Endothelial cell of umbilical vein (primary cell): ENCODE results near the gene DDRGK1. TPM values are rescaled to one million over a fixed set of nuclear protein-coding genes. Genes with fewer than 3 reads are reported as not detected.

ENCODE experiments used
- BruUV-seq: library from RNA; stranded (reverse); fragments of 400-500 nt; replicated peaks from 2 replicates; lab custom pipeline; 2021; lab: Mats Ljungman, UMichigan
- CTCF ChIA-PET: fragments of 300-600, 350-600 bp; sonication (Branson Sonifier 250); formaldehyde crosslinking; loops from one replicate; lab custom pipeline; 2021; ENCODE audit warnings: antibody characterized with exemption, inconsistent platforms; lab: Charles Lee
- POLR2A ChIA-PET: fragments of 300-600, 350-600 bp; sonication (Branson Sonifier 250); formaldehyde crosslinking; loops from one replicate; lab custom pipeline; 2021; ENCODE audit warnings: antibody characterized with exemption, inconsistent platforms; lab: Charles Lee
- DNase-seq: peaks from one replicate; pipeline ENCODE4 v3.0.0-alpha.2; 2011; ENCODE audit warnings: low read depth, low spot score
- FAIRE-seq: peaks from 2 replicates; lab custom pipeline; 2011; peaks lifted over from hg19 to GRCh38; lab: Jason Lieb, UNC
- H2AFZ ChIP-seq: 2 replicates; pipeline ENCODE4 v1.6.0; 2012; ENCODE audit warnings: low read depth, low read length, control low read depth, inconsistent platforms
- H3K27ac ChIP-seq: 2 replicates; pipeline ENCODE4 v1.5.1; 2011; ENCODE audit warnings: low read depth, mild to moderate bottlenecking, control low read depth, low read length, moderate library complexity; ENCODE audit not compliant: insufficient read depth
- H3K27me3 ChIP-seq, 2 experiments: 2 replicates each; pipeline versions ENCODE4 v1.6.0 to v1.6.1; 2011; ENCODE audit warnings: low read length in 2 of 2, mixed read lengths in 1 of 2; ENCODE audit not compliant: control insufficient read depth in 2 of 2, insufficient read depth in 2 of 2
- H3K36me3 ChIP-seq, 2 experiments: 2 replicates in 1 of 2; 3 replicates in 1 of 2; pipeline ENCODE4 v1.5.1; 2011; ENCODE audit warnings: low read length in 2 of 2, mild to moderate bottlenecking in 1 of 2, moderate library complexity in 1 of 2; ENCODE audit not compliant: control insufficient read depth in 2 of 2, insufficient read depth in 2 of 2; ENCODE audit errors: extremely low read depth in 1 of 2
- H3K4me1 ChIP-seq: 3 replicates; pipeline ENCODE4 v1.5.1; 2011; ENCODE audit warnings: mild to moderate bottlenecking, low read length; ENCODE audit not compliant: control insufficient read depth, insufficient read depth; ENCODE audit errors: extremely low read depth
- H3K4me2 ChIP-seq: 2 replicates; pipeline ENCODE4 v1.6.1; 2011; ENCODE audit warnings: low read length, control low read depth, mixed read lengths; ENCODE audit not compliant: insufficient read depth
- H3K4me3 ChIP-seq, 3 experiments: fragments of 200-600 bp in 1 of 3; sonication (generic), shearing (Covaris generic) in 1 of 3; replicated peaks in 1 of 3; 2 replicates each; pipeline ENCODE4 v1.5.1; 2011 to 2016; ENCODE audit warnings: control low read depth in 3 of 3, low read length in 3 of 3, mild to moderate bottlenecking in 2 of 3, inconsistent platforms in 1 of 3, low read depth in 1 of 3, moderate library complexity in 1 of 3; ENCODE audit not compliant: insufficient read depth in 1 of 3
- H3K79me2 ChIP-seq: 2 replicates; pipeline ENCODE4 v1.6.0; 2012; ENCODE audit warnings: low read length, inconsistent platforms; ENCODE audit not compliant: control insufficient read depth, insufficient read depth
- H3K9ac ChIP-seq: replicated peaks from 2 replicates; pipeline ENCODE3; 2011; ENCODE audit warnings: low read length, control low read depth; ENCODE audit not compliant: insufficient read depth; ENCODE audit errors: extremely low read depth
- H3K9me1 ChIP-seq: replicated peaks from 3 replicates; pipeline ENCODE4 v1.6.0; 2011; ENCODE audit warnings: mild to moderate bottlenecking, low read length; ENCODE audit not compliant: control insufficient read depth, insufficient read depth; ENCODE audit errors: extremely low read depth
- H3K9me3 ChIP-seq: replicated peaks from 2 replicates; pipeline ENCODE4 v1.5.1; 2012; ENCODE audit warnings: low read length, inconsistent platforms; ENCODE audit not compliant: control insufficient read depth, insufficient read depth
- H4K20me1 ChIP-seq: replicated peaks from 2 replicates; pipeline ENCODE3; 2011; ENCODE audit warnings: mild to moderate bottlenecking, low read length; ENCODE audit not compliant: control insufficient read depth, insufficient read depth; ENCODE audit errors: extremely low read depth
- EZH2 ChIP-seq: IDR thresholded peaks from 2 replicates; pipeline ENCODE4 v1.6.1; 2012; ENCODE audit warnings: borderline replicate concordance, low read depth, mild to moderate bottlenecking, moderate library complexity, low read length, inconsistent platforms; ENCODE audit not compliant: severe bottlenecking
- FOS ChIP-seq: IDR thresholded peaks from 2 replicates; pipeline ENCODE4 v1.6.1; 2011; ENCODE audit warnings: mild to moderate bottlenecking, low read length, moderate library complexity, borderline replicate concordance; ENCODE audit not compliant: insufficient read depth
- GATA2 ChIP-seq: IDR thresholded peaks from 2 replicates; pipeline ENCODE4 v1.7.0; 2011; ENCODE audit warnings: low read depth, mild to moderate bottlenecking, moderate library complexity, mixed read lengths, low read length; ENCODE audit not compliant: insufficient read length, insufficient read depth
- JUN ChIP-seq: IDR thresholded peaks from 2 replicates; pipeline ENCODE4 v1.6.1; 2011; ENCODE audit warnings: borderline replicate concordance, low read depth; ENCODE audit not compliant: insufficient read length, insufficient read depth
- MYC ChIP-seq: IDR thresholded peaks from one replicate; pipeline ENCODE4 v1.6.1; 2011; ENCODE audit warnings: mild to moderate bottlenecking, low read depth, low read length
- POLR2A ChIP-seq: IDR thresholded peaks from 2 replicates; pipeline ENCODE4 v1.6.1; 2012; ENCODE audit warnings: low read depth, mild to moderate bottlenecking, control low read depth, low read length
- POLR2AphosphoS5 ChIP-seq: IDR thresholded peaks from 2 replicates; pipeline ENCODE4 v1.6.1; 2012; ENCODE audit warnings: low read depth, mild to moderate bottlenecking, control low read depth, low read length, moderate library complexity; ENCODE audit not compliant: insufficient read depth
- dilution Hi-C: fragments of 300-500 bp; cut with MboI; formaldehyde crosslinking; loops from one replicate; pipeline ENCODE4 v1.15.0; 2019; ENCODE audit warnings: low sequenced_read_pairs; ENCODE audit not compliant: extremely low pct_ligation_motif_present
- intact Hi-C: fragments of 100-400 bp; cut with micrococcal nuclease; formaldehyde crosslinking; loops from one replicate; pipeline ENCODE4 v1.10.0; 2022
- polyA plus RNA-seq, 4 experiments: library from polyadenylated mRNA; depleted of rRNA in 3 of 4; stranded (reverse) in 3 of 4; unstranded in 1 of 4; fragments of >200 nt; gene quantifications; 2 replicates each; pipeline versions ENCODE4 v1.2.1 to v1.2.3, GENCODE V29; 2011 to 2012; ENCODE audit warnings: missing spikeins in 1 of 4
- total RNA-seq: library from RNA; stranded (reverse); gene quantifications from 2 replicates; pipeline ENCODE4 v1.2.3, GENCODE V29; 2021
- TF ChIP-seq, protein P1 (sequence below), 2 donors: IDR thresholded peaks; 1 replicate in 1 of 2; 2 replicates in 1 of 2; pipeline ENCODE4 v1.5.1; 2011; ENCODE audit warnings: low read length in 2 of 2, mild to moderate bottlenecking in 2 of 2, moderate library complexity in 2 of 2, control low read depth in 1 of 2, inconsistent platforms in 1 of 2, low read depth in 1 of 2; ENCODE audit not compliant: insufficient read depth in 1 of 2; ENCODE audit errors: extremely low read depth in 1 of 2
- TF ChIP-seq, protein P2 (sequence below): IDR thresholded peaks from 2 replicates; pipeline ENCODE4 v1.6.1; 2011; ENCODE audit not compliant: insufficient read depth, insufficient read length

Gene DDRGK1
- total and polyA plus RNA-seq, 2 donors (not counting 3 experiments of a cell fraction or from before 2014, with no cell fraction given), result 48.5 to 54.0 TPM

DNA sequence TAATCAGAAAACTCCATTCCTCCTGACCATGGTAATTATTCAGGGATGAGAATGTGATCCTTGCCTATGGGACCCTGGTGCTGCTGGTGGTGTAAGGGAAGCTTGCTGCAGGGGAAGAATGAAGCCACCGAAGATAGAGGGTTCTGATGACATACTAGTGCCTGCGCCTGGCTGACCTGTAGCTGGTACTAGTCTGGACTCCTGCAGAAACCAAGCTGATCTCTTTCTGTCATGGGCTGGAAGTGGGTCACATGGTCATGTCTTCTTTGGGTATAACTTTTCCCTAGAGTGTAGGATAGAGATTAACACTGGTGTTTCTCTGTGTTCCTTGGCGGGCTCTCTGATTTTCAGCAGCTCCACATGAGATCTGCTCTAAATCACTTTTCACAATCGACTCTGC lies 43.2 kb upstream of the DDRGK1 start:
- Histone ChIP-seq H3K4me1 (peaks cover 7% of the 10 kb centered on the region), H3K9me3 (no peaks in the 10 kb centered on the region), H3K79me2 (no peaks in the 10 kb centered on the region), H3K4me3 (no peak overlapping the region), H3K4me2 (no peak overlapping the region), H3K36me3 (peaks cover 0 to 2% of the 10 kb centered on the region in 2 experiments), H4K20me1 (no peaks in the 10 kb centered on the region), H3K27me3 (peaks cover 0 to 11% of the 10 kb centered on the region in 2 experiments), H2AFZ (no peak overlapping the region), H3K27ac (no peak overlapping the region), H3K9me1 (no peaks in the 10 kb centered on the region), H3K9ac (no peak overlapping the region)
- dilution Hi-C loops, result no loop called here
- intact Hi-C loops, result no loop called here
- ChIA-PET CTCF (interaction anchor here (1.1 to 5.2 kb wide), 7 partner anchors 8 to 194 kb away, joined by 3 to 26 read pairs (median 9); partner anchors contain the start of gene SLC4A11), POLR2A (no interaction called here)
- BruUV-seq, result no TSS peak
- DNase-seq (no peak), FAIRE-seq (no peak)
- TF ChIP-seq GATA2 (no peak), JUN (no peak), FOS (no peak), EZH2 (no peak), POLR2AphosphoS5 (no peak), POLR2A (no peak), MYC (no peak)
- TF ChIP-seq, protein P1, sequence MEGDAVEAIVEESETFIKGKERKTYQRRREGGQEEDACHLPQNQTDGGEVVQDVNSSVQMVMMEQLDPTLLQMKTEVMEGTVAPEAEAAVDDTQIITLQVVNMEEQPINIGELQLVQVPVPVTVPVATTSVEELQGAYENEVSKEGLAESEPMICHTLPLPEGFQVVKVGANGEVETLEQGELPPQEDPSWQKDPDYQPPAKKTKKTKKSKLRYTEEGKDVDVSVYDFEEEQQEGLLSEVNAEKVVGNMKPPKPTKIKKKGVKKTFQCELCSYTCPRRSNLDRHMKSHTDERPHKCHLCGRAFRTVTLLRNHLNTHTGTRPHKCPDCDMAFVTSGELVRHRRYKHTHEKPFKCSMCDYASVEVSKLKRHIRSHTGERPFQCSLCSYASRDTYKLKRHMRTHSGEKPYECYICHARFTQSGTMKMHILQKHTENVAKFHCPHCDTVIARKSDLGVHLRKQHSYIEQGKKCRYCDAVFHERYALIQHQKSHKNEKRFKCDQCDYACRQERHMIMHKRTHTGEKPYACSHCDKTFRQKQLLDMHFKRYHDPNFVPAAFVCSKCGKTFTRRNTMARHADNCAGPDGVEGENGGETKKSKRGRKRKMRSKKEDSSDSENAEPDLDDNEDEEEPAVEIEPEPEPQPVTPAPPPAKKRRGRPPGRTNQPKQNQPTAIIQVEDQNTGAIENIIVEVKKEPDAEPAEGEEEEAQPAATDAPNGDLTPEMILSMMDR (IDR thresholded peaks at IDR 0.05; ENCODE audit: extremely low read depth in 1 of 2, insufficient read depth in 1 of 2, low read depth in 1 of 2, low read length in 2 of 2), result no peak
- TF ChIP-seq, protein P2, sequence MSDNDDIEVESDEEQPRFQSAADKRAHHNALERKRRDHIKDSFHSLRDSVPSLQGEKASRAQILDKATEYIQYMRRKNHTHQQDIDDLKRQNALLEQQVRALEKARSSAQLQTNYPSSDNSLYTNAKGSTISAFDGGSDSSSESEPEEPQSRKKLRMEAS, result no peak
